Mesenchymal stem cell (in vitro differentiated cells and primary cell): ENCODE data around the gene CAMTA1.

Experiments
- DNase-seq: peaks from one replicate; pipeline ENCODE4 v3.0.0-alpha.2; 2013
- H2AFZ ChIP-seq: one replicate; pipeline ENCODE4 v1.6.1; 2013; ENCODE audit warnings: low read depth, mild to moderate bottlenecking, control low read depth, inconsistent platforms, low read length, moderate library complexity
- H2AK5ac ChIP-seq: 2 replicates; pipeline ENCODE4 v1.6.1; 2013; ENCODE audit warnings: low read length, moderate library complexity, mild to moderate bottlenecking, inconsistent platforms; ENCODE audit not compliant: severe bottlenecking
- H2BK120ac ChIP-seq: one replicate; pipeline ENCODE4 v1.6.1; 2013; ENCODE audit warnings: low read depth, mild to moderate bottlenecking, inconsistent platforms, low read length, moderate library complexity
- H2BK12ac ChIP-seq, 2 experiments: one replicate each; pipeline ENCODE4 v1.6.1; 2013; ENCODE audit warnings: inconsistent platforms in 2 of 2, low read length in 2 of 2, mild to moderate bottlenecking in 2 of 2, moderate library complexity in 2 of 2, control low read depth in 1 of 2
- H2BK15ac ChIP-seq: one replicate; pipeline ENCODE4 v1.6.1; 2013; ENCODE audit warnings: mild to moderate bottlenecking, low read depth, inconsistent platforms; ENCODE audit not compliant: poor library complexity, severe bottlenecking
- H2BK5ac ChIP-seq: 2 replicates; pipeline ENCODE4 v1.6.1; 2013; ENCODE audit warnings: low read depth, mild to moderate bottlenecking, low read length, control low read depth, inconsistent platforms; ENCODE audit not compliant: poor library complexity, severe bottlenecking
- H3K14ac ChIP-seq, 2 experiments: one replicate each; pipeline ENCODE4 v1.6.1; 2013; ENCODE audit warnings: inconsistent platforms in 2 of 2, low read length in 2 of 2, control low read depth in 1 of 2, mild to moderate bottlenecking in 1 of 2, moderate library complexity in 1 of 2
- H3K18ac ChIP-seq, 2 experiments: one replicate each; pipeline ENCODE4 v1.6.1; 2013; ENCODE audit warnings: inconsistent platforms in 2 of 2, low read length in 2 of 2, control low read depth in 1 of 2, low read depth in 1 of 2, mild to moderate bottlenecking in 1 of 2
- H3K23ac ChIP-seq, 2 experiments: one replicate each; pipeline ENCODE4 v1.6.1; 2013; ENCODE audit warnings: inconsistent platforms in 2 of 2, low read length in 2 of 2, mild to moderate bottlenecking in 2 of 2, moderate library complexity in 2 of 2, control low read depth in 1 of 2
- H3K27ac ChIP-seq: 2 replicates; pipeline ENCODE4 v1.5.1; 2013; ENCODE audit warnings: mild to moderate bottlenecking, moderate library complexity, low read length, control low read depth, inconsistent platforms; ENCODE audit not compliant: poor library complexity, severe bottlenecking
- H3K27me3 ChIP-seq, 2 experiments: 2 replicates each; pipeline versions ENCODE4 v1.6.1 to v1.7.0; 2013; ENCODE audit warnings: low read length in 2 of 2, mild to moderate bottlenecking in 2 of 2, moderate library complexity in 2 of 2, control low read depth in 1 of 2, inconsistent platforms in 1 of 2; ENCODE audit not compliant: control insufficient read depth in 1 of 2, insufficient read depth in 1 of 2
- H3K36me3 ChIP-seq, 2 experiments: 2 replicates each; pipeline versions ENCODE4 v1.6.1 to v1.7.0; 2013; ENCODE audit warnings: low read length in 2 of 2, control low read depth in 1 of 2, inconsistent platforms in 1 of 2, low read depth in 1 of 2, mild to moderate bottlenecking in 1 of 2; ENCODE audit not compliant: insufficient read depth in 2 of 2, control insufficient read depth in 1 of 2
- H3K4ac ChIP-seq, 2 experiments: one replicate each; pipeline ENCODE4 v1.6.1; 2013; ENCODE audit warnings: inconsistent platforms in 2 of 2, low read length in 2 of 2, mild to moderate bottlenecking in 2 of 2, moderate library complexity in 2 of 2, control low read depth in 1 of 2, low read depth in 1 of 2
- H3K4me1 ChIP-seq: 2 replicates; pipeline ENCODE4 v1.6.1; 2013; ENCODE audit warnings: low read depth, low read length, control low read depth; ENCODE audit not compliant: control insufficient read depth, insufficient read depth
- H3K4me2 ChIP-seq: 2 replicates; pipeline ENCODE4 v1.6.1; 2013; ENCODE audit warnings: low read length, mild to moderate bottlenecking, inconsistent platforms; ENCODE audit not compliant: poor library complexity, severe bottlenecking
- H3K4me3 ChIP-seq, 2 experiments: 2 replicates each; pipeline versions ENCODE4 v1.5.1 to v1.7.0; 2013; ENCODE audit warnings: low read length in 2 of 2, mild to moderate bottlenecking in 2 of 2, control low read depth in 1 of 2, low read depth in 1 of 2; ENCODE audit not compliant: insufficient read depth in 1 of 2
- H3K79me1 ChIP-seq: replicated peaks from 2 replicates; pipeline ENCODE4 v1.6.1; 2013; ENCODE audit warnings: mild to moderate bottlenecking, control low read depth, low read length, inconsistent platforms; ENCODE audit not compliant: poor library complexity, severe bottlenecking
- H3K9ac ChIP-seq: 2 replicates; pipeline ENCODE4 v1.7.0; 2013; ENCODE audit warnings: mild to moderate bottlenecking, low read length, moderate library complexity
- H3K9me3 ChIP-seq: 2 replicates; pipeline ENCODE4 v1.7.0; 2013; ENCODE audit warnings: mild to moderate bottlenecking, low read length; ENCODE audit not compliant: control insufficient read depth
- H4K8ac ChIP-seq: one replicate; pipeline ENCODE4 v1.6.1; 2013; ENCODE audit warnings: inconsistent platforms, mild to moderate bottlenecking, low read length, moderate library complexity
- H4K91ac ChIP-seq: one replicate; pipeline ENCODE4 v1.6.1; 2013; ENCODE audit warnings: mild to moderate bottlenecking, low read length, inconsistent platforms
- WGBS: methylation state at CpG from one replicate; pipeline ENCODE4 v1.1.7; 2013; ENCODE audit warnings: mixed read lengths; 5-methylcytosine and 5-hydroxymethylcytosine counted together

Gene CAMTA1

GRCh38 chr1:6947952-6948351, 162.7 kb downstream of the CAMTA1 start:
- Histone ChIP-seq H3K4me2 (no peak overlapping the region), H2AFZ (no peak overlapping the region), H3K14ac (peak overlapping the region in 1 of 2 experiments; percentile 74), H3K9ac (no peak overlapping the region), H4K8ac (no peak overlapping the region), H3K23ac (no peak overlapping the region), H3K18ac (no peak overlapping the region), H3K4ac (no peak overlapping the region), H3K36me3 (peaks cover 0 to 3% of the 10 kb centered on the region in 2 experiments), H2AK5ac (no peak overlapping the region), H3K9me3 (no peaks in the 10 kb centered on the region), H2BK5ac (no peak overlapping the region), H3K79me1 (peaks cover 3% of the 10 kb centered on the region), H2BK12ac (no peak overlapping the region), H2BK120ac (no peak overlapping the region), H3K27me3 (peaks cover 0 to 26% of the 10 kb centered on the region in 2 experiments), H4K91ac (no peak overlapping the region), H3K4me3 (no peak overlapping the region), H3K4me1 (peaks cover 1% of the 10 kb centered on the region), H2BK15ac (no peak overlapping the region), H3K27ac (no peak overlapping the region)
- WGBS = 92% methylated on average over 1 of the region's 2 CpGs
- DNase-seq = no peak

GRCh38 chr1:6948416-6948815, 163.2 kb downstream of the CAMTA1 start:
- Histone ChIP-seq H3K23ac (no peak overlapping the region), H3K4me2 (no peak overlapping the region), H3K4me3 (no peak overlapping the region), H2BK120ac (no peak overlapping the region), H2BK5ac (no peak overlapping the region), H2AK5ac (no peak overlapping the region), H2BK15ac (no peak overlapping the region), H2BK12ac (no peak overlapping the region), H3K4ac (no peak overlapping the region), H2AFZ (no peak overlapping the region), H3K36me3 (peaks cover 0 to 3% of the 10 kb centered on the region in 2 experiments), H3K9ac (no peak overlapping the region), H3K9me3 (no peaks in the 10 kb centered on the region), H3K79me1 (no peaks in the 10 kb centered on the region), H3K27ac (no peak overlapping the region), H3K14ac (peak overlapping the region in 1 of 2 experiments; percentile 12), H3K27me3 (peaks cover 0 to 28% of the 10 kb centered on the region in 2 experiments), H4K8ac (no peak overlapping the region), H4K91ac (no peak overlapping the region), H3K18ac (no peak overlapping the region), H3K4me1 (peaks cover 1% of the 10 kb centered on the region)
- 75% methylated on average over 2 of the region's 3 CpGs for WGBS
- no peak for DNase-seq

GRCh38 chr1:6948861-6949260, 163.6 kb downstream of the CAMTA1 start:
- peaks cover 0 to 31% of the 10 kb centered on the region in 2 experiments for H3K27me3 ChIP-seq
- DNase-seq = peak; percentile 9
- H4K8ac ChIP-seq = no peak overlapping the region
- no peak overlapping the region for H3K23ac ChIP-seq
- no peak overlapping the region for H2AK5ac ChIP-seq
- H2AFZ ChIP-seq = no peak overlapping the region
- H3K4me1 ChIP-seq = peaks cover 1% of the 10 kb centered on the region
- no peak overlapping the region for H2BK15ac ChIP-seq
- no peak overlapping the region for H2BK12ac ChIP-seq
- H2BK120ac ChIP-seq = no peak overlapping the region
- no peaks in the 10 kb centered on the region for H3K9me3 ChIP-seq
- peaks cover 0 to 3% of the 10 kb centered on the region in 2 experiments for H3K36me3 ChIP-seq
- H3K4ac ChIP-seq = no peak overlapping the region
- no peak overlapping the region for H3K18ac ChIP-seq
- H3K79me1 ChIP-seq = no peaks in the 10 kb centered on the region
- H3K4me2 ChIP-seq = no peak overlapping the region
- WGBS = 67% methylated on average over 3 of the region's 4 CpGs
- H3K4me3 ChIP-seq = no peak overlapping the region
- H2BK5ac ChIP-seq = no peak overlapping the region
- peak overlapping the region in 1 of 2 experiments; percentile 61 for H3K14ac ChIP-seq
- H4K91ac ChIP-seq = no peak overlapping the region
- H3K27ac ChIP-seq = no peak overlapping the region
- no peak overlapping the region for H3K9ac ChIP-seq

- Histone ChIP-seq H3K4me1 (peaks cover 4% of the 10 kb centered on the region), H2BK5ac (no peak overlapping the region), H3K27ac (no peak overlapping the region), H3K27me3 (peaks cover 12 to 35% of the 10 kb centered on the region in 2 experiments), H2BK120ac (no peak overlapping the region), H3K4ac (no peak overlapping the region), H2AFZ (no peak overlapping the region), H3K36me3 (peaks cover 0 to 3% of the 10 kb centered on the region in 2 experiments), H3K4me2 (no peak overlapping the region), H4K8ac (no peak overlapping the region), H2AK5ac (no peak overlapping the region), H2BK12ac (no peak overlapping the region), H3K4me3 (no peak overlapping the region), H3K18ac (no peak overlapping the region), H3K79me1 (no peaks in the 10 kb centered on the region), H3K9ac (no peak overlapping the region), H2BK15ac (no peak overlapping the region), H4K91ac (no peak overlapping the region), H3K14ac (peak overlapping the region in 1 of 2 experiments; percentile 44), H3K9me3 (no peaks in the 10 kb centered on the region), H3K23ac (no peak overlapping the region)
- 73% methylated on average over 8 of the region's 9 CpGs for WGBS
- DNase-seq = no peak
These were observed 164.9 kb downstream of the CAMTA1 start for GRCh38 chr1:6950001-6950765.
